CD4-positive, alpha-beta T cell treated with Interleukin-1 beta for 1 hour (primary cell): ENCODE data around the gene EPOP.

Source experiments
- DNase-seq, 2 donors: peaks; one replicate each; pipeline ENCODE4 v3.0.0-alpha.2; 2020 to 2022

EPOP gene

DNA sequence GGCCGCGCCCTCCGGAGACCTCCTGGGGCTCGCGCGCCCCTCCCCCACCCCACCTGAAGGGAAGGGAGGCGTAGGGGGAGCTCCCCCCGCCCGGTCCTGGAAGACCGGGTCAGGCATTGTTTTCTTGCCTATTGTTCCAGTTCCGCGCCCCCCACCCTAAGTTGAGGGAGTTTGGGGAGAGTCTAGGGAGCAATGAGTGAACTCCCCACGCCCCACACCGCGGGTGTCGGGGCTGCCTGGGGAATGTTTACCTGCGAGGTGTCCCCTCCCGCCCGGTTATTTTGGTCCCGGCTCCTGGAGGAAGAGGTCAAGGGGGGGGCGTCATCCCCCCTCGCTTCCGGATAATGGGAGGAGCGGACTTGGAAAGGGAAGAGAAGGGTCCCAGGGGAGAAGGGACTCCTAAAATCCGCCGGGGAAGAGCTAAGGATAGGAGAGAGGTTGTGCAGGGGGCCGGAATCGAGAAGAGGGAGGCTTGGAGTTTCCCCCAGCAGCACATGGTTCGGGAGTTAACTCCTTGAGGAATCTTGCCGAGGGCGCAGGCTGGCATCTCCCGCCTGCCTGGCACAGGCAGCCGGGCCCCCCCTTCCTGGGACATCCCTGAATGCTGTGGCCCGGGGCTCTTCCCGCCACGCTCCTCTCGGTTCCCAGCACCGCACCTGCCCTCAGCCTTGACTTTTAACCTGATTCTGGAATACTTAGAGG lies 31.2 kb upstream of the EPOP start:
- DNase-seq: no peak

DNA sequence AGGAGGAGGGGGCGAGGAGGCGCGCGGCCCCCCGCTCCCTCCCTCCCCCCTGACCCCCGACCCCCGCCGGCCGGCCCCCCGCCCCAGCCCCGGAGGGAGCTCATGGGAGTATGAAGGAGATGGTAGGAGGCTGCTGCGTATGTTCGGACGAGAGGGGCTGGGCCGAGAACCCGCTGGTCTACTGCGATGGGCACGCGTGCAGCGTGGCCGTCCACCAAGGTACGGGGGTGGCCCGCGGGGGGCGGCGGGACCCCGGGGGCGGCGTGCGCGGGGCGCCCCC lies 30.7 kb upstream of the EPOP start:
- no peak for DNase-seq

DNA sequence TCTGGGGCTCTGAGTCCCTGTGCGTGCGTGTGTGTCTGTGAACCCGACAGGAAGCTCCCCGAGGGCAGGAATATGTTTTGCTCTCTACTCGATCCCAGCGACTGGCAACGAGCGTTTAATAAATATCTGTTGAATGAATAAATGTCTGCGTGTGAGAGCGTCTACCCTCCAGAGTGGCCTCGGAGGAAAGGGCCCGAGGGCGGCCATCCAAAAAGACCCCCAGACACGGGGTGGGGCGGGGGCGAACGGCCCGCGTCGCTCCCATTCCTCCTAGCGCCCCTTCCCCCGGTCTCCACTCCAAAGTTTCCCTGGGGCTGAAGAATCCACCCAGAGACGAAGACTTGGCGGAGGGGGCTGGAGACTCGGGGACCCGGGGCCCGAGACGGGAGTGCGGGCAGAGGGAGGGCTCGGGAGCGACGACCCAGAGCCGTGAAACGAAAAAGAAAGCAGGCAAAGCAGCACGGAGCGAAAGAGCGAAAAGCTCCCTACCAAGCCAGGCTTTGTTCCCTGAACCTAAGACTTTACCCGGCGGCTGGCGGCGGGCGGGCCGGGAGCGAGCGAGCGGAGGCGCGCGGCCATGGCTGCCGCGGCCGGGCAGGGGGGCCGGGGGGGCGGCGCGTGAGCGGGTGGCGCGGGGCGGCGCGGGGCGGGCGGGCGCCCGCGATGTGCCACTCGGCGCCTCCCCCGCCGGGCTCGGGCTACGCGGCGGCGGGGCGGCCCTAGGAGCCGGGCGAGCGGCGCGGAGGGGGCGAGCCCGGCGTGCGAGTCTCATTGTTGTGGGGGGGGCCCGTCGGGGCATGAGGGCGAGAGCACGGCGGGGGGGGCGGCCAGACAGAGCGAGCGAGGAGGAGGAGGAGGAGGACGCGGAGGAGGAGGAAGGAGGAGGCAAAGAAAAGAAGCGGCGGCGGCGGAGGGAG lies 30.1 kb upstream of the EPOP start, which contains the start of gene MLLT6:
MLLT6 (plus strand) TSS at position 668 of the 917 bp plus-strand sequence. CDS start 360 bp downstream, outside the sequence.
- peak; percentile 82 to 86 for DNase-seq

DNA sequence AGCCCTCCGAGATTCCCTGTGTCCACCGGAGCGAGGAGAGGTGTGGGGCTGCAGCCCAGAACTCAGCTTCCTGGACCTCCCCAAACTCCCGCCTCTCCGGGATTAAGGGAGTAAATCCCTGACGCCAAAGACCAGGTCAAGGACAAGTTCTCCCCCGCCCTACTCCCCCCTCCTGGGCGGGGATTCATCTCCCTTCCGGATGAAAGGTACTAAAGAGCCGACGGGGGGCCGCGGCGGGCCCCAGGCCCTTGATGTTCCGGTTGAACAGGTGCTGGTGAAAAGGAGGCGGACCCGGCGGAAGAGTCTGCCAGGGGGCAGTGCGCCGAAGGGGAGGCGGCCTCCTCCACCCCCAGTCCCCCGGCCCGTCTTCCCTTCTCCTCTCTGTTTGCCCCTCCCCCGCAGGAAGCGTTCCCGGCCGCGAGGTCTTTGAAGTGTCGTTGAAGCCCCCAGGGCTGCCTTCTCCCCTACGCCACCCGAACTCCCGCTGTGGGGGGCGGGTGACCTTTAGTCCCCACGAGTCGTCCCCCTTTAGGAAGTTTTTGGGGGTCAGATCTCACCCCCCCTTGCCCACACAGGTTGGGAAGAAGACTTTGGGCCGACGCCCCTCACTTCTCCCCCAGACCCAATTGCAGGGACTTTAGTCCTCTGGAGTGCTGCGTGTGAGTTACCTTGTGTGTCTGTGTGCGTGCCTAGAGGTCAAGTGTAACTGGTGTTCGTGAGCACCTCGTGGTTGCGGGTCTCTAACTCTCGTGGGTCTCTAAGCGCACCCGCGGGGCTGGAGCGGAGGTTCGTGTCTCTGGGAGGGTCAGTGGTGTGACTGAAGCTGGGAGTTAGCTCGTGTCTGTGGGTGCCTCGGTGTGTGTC lies 29.2 kb upstream of the EPOP start:
- DNase-seq: peak; percentile 74 to 78

DNA sequence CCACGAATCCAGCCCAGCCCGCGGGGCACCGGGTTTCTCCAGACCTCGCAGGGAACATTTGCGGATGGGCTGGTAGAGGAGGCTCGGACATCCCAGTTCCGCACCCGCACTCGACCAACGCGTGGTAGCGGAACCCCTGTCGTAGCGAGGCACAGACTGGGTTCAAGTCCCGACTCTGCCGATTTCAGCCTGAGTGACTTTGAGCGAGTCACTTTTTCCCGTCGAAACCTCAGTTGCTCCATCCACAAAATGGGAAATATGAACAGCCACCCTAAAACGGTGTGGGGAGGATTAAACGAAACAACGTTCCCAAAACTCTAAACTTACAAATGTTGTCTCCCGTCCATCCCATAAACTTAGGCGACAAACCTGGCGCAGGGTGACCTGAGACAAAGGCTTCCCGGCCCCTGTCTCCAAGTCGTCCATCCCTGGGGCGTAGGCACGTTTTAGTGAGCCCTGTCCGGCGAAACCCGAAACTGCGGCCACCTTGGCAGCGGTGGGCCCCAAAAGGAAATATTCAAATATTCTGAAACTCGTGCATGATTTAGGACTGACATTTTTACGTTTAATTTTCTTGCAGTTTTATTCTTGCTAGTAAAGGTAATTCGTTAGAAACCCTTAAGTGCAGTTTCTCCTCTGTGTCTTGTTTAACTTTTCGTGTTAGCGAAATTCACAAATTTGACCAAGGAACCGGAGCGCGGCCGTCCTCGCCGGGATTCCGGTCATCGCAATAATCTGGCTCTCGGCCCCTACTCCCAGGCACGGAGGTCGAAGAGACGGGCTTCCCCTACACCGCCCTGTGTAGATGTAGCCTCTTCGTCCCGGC lies 28.4 kb upstream of the EPOP start:
- DNase-seq: peak in 1 of 2 donors; percentile 17

DNA sequence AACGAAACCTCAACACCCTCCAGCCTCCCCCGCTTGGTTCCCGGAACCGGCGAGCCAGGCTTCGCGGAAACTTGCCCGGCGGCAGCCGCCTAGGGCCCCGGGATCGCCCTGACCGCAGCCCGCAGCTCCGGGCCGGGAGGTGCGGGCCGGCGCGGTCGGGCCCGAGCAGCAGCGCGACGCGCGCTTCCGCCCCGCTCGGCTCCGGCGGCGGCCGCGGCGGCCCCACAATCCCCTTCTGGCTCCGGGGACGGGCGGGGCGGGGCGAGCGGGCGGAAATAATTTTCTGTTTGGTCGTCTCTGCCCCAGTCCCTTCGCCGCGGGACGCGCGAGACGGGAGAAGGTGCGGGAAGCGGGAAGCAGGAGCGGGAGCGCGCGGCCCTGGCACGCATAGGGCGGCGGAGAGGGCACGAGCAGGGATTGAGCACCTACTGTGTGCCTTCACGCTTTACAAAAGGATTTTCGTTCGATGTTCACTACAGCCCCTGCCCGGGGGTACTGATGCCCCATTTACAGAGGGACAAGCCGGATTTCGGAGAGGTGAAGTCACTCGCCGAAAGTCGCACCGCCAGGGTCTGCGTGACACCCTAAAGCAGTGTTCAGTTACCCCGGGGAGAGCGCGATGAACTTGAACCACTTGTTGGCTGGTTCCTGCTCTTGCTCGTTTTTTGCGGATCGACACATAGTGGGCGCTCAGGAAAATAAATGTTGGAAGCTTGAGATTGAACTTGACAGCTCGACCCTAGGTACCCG lies 27.6 kb upstream of the EPOP start:
- peak; percentile 79 to 80 for DNase-seq

DNA sequence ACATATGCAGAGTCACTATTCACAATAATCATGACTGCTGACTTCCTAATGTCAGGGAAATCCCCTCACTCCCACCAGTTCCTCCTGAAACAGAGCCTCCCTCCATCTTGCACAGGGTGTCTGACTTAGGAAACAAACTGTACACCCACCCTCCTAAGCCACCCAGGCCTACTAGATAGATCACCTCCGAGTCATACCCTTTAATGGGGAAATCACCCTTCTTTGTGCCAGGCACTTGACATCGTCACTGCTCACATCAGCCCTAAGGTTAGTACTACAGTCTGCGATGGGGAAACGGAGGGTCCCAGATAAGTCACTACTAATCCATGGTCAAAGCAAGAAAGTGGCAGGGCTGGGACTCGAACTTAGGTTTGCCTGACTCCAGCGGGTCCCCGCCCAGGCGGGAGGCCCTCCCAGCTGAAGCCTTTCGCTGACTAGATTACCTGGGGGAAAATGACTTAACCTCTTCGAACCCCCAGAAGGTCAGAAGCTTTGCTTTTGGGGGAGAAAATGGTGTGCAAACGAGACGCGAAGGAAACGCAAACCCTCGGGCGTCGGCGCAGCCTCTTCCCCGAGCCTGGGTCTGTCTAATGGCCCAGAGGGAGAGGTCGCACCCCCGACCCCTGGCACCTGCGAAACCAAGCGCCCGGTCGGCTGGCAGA lies 26.9 kb upstream of the EPOP start:
- DNase-seq: peak; percentile 80 to 82

DNA sequence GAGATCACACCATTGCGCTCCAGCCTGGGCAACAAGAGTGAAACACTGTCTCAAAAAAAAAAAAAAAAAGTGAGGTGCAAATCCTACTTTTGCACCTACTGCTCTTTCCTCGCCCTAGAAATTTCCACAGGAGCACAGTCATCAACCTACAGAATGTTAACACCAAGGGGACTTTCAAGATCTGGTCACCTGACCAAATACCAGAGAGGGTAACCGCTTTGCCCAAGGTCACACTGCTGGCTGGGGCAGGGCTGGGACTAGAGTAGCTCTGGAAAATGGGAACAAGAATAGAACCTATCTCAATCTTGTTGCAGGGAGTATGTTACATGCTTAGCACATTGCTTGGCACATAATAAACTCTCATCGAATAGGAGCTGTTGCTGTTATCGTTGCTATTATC lies 24.0 kb upstream of the EPOP start:
- no peak for DNase-seq

DNA sequence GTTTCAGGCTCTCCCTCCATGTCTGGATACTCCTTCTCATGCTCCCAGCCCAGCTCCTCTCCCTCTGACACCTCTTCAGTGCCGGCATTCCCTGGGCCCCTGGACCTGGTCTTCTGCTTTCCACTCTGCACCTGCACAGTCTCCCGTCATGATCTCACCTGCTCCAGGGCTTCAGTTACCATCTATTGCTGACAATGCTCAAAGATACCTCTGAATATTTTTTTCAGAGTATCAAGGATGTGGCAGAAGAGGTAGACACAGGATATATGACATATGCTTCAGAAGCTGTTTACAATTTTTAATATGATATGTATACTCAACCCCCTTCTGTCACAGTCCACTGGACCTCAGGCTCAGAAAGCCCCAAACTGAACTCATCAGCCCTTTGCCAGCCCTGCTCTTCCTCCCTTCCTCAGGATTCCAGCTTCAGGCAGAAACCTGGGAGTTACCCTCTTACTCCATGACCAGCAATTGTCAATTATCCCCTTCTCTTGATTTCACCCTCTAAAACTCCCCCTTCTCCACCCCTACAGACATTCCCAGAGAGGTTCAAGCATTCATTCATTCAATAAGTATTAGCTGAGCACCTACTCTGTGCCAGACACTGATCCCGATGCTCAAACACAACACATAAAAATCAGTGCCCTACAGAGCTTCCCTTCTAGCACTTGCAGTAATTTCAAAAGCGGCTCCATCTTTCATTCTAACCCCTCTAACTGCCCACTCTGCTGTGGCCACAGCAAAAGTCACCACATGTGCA lies 22.5 kb upstream of the EPOP start:
- DNase-seq: no peak

DNA sequence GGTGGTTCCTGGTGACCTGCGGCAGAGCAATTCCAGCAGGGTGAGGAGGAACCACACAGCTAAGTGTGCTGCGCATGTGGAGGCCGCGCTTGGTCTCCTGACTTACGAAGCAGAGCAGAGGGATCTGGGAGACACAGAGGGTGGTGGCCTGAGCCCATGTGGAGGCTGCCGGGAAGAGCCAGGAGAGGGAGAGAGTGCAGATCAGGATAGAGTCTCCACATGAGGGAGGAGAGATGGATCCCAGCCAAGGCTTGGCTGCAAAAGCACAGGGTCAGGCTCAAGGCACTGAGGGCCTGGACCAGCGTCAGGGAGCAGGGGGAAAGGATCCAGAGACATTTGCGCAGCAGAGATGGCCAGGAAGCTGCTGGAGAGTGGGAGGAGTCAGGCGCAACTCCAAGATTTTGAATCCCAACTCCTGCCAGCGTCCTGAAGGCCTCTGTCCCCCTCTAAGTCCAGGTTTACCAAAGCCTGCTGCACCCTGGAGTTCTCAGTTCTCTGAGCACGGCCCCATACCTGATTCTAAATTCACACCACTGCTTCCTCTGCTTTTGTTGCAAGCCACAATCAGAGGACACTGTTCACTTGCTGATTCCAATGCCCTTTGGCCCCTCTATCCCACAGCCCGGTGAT lies 19.1 kb upstream of the EPOP start:
- no peak for DNase-seq

DNA sequence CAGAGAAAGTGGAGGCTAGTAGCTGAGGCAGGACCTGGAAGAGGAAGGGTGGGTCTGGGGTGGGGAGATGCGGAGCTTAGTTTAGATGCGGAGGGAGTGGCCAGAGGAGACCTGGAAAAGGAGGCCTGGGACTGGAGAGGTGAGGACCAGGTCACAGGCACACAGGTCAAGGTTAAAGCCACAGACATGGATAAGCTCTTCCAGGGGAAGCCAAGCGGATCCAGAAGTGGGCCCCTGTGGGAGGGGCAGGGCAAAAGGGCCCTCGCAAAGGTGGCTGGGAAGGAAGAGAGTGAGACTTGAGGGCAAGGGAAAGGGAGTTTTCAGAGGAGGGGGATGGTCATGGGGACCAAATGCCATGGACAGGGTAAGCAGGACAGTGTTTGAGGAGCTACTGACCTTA lies 16.4 kb upstream of the EPOP start:
- DNase-seq: no peak

DNA sequence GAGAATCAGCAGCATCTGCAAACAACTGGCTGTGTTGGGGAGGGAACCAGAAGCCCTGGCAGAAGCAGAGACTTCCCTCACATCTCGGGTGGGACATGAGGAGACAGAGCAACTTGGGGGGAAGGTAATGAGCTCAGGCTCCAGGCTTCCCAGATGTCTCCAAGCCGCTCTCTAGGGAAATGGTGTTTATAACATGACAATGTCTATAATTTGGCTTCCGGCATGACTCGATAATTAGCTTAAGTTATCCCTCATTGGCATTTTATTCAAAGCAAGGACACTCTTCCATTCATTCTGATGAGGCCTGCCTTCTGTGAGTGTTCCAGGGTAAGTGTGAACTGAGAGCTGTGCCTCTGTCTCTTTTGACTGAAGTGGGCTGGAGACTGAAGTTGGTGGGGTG lies 15.6 kb upstream of the EPOP start:
- no peak for DNase-seq

DNA sequence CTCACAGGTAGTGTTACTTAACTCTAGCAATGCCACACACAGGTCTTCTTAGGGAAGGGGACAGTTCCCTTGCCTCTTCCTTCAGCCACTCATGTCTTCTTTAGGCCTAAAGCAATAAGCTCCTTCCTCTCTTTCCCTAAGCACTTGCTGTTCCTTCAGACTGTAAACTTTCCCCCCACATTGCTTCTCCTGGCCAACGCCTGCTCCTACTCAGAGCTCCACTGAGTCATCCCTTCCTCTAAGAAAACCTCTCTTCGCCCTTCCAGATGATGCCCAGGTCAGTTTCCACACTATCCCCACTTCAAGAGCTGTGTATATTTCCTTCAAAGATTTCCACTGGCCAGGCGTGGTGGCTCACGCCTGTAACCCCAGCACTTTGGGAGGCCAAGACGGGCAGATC lies 12.5 kb upstream of the EPOP start:
- DNase-seq: no peak

DNA sequence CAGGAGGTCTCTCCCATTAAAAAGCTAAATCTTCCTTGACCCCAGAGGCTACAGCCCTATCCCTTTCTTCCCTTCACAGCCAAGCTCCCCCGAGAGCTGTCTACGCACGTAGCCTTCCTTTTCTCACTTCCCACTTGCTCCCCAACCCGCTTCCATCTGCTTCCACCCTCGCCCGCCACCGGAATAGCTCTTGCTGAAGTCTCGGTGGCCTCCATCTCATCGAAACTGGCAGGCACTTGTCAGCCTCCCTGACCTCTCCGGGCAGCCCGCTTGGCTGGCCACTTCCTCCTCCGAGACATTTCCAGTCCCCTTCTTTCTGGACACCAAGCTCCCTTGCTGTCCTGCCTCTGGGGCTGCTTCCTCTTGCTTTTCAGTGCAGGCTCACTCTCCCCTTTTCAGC lies 10.7 kb upstream of the EPOP start:
- DNase-seq: peak in 1 of 2 donors; percentile 42

DNA sequence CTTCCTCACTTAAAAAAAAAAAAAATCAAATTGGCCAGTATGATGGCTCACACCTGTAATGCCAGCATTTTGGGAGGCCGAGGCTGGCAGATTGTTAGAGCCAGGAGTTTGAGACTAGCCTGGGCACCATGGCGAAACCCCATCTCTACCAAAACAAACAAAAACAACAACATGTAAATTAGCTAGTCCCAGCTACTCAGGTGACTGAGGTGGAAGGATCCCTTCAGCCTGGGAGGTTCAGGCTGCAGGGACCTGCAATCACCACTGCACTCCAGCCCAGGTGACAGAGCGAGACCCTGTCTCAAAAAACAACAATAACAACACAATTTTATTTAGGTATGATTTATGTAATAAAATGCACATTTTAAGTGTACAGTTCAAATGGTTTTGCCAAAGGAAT lies 6.3 kb upstream of the EPOP start:
- DNase-seq: no peak

DNA sequence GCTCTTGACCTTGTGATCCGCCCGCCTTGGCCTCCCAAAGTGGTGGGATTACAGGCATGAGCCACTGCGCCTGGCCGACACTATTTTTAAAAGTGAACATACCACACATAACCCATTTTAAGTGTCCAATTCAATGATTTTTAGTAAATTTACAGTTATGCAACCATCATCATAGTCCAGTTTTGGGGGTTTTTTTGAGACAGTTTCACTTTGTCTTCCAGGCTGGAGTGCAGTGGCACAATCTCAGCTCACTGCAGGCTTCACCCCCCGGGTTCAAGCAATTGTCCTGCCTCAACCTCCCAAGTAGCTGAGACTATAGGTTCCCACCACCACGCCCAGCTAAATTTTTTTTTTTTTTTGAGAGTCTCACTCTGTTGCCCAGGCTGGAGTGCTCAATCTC lies 3.1 kb upstream of the EPOP start:
- DNase-seq: no peak

DNA sequence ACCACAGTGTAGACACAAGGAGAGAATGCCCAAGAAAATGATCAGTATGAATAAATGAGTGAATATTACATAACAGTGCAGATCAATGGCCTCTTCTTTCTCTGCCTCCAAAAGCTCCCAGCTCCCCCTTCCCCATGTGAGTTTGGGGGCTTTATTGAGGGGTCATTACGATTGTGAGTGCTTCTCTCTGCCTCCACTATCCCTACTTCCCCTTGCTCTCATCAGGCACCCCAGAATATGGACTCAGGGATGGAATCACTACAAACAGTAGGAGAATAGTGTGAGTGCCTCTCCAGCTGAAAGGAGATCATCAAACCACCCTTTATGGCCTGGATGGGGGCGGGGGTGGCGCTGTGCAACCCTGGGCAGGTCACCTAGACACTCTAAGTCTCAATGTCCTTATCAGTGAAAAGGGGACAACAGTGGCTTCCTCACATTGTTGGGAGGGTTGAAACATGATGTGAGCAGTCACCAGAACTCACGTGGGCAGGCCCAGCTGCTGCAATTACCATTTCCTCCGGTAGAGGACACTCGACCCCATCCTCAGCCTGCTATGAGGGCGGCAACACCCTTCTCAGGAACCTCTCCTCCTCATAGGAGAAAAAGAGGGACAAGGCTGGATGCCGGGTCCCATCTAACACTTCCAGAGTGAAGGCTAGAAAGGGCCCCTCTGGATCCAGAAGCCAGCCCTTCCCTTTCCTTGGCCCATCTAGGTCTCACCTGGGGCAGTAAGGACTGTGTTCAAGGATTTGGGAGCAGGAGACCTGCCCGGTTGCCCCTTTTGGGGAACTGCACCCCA lies 2.1 kb upstream of the EPOP start:
- DNase-seq: peak; percentile 82 to 84

DNA sequence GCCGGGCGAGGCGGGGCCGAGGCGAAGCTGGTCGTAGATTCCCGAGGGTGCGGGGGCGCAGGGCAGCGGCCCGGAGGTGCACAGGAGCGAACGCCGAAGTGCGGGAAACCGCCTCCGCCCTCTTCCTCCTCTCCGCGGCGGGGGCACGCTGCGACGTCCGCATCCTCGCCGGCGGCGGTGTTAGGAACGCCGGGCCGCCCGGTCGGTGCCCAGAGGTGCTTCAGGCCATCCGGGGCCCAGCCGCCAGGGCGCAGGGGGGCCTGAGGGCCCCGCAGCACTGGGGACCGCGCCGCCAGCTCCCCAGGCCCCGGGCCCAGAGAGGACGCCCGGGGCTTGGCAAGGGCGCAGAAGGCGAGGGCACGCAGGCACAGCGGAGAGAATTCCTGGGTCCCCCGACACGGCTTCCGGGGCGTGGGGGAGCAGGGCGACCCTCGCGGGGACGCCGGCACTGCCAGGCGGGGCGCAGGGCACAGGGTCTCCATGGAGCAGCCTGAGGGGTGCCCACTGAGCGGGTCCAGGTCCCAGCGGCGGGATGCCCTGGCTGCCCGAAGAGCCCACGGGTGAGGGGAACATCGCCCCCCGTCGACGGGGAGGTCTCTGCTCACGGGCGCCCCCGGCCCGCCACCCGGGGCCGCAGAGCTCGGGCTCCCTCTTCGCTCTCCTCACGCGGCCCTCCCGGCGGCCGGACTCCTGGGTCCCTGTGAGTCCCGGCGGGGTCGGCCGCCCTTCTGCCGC lies 576 bp downstream of the EPOP start:
- peak in 1 of 2 donors; percentile 18 for DNase-seq
